Measurements from ENCODE around the gene ADAMTS15. TPM values are rescaled to one million over a fixed set of nuclear protein-coding genes. Genes with fewer than 3 reads are reported as not detected.
A peak's percentile ranks its signal among the peaks of the same experiment; 100 is the strongest.

ADAMTS15 gene
- total and polyA plus RNA-seq, 2 of the 4 experiments (the other 2 are of a cell fraction) = 3.0 to 5.0 TPM

- dilution Hi-C loops (cut with HindIII; ENCODE audit: low sequenced_read_pairs, unreplicated experiment) (loop anchor here (25.0 kb wide), 1 partner anchor 413 kb away; no protein-coding TSS in a partner anchor), in situ Hi-C loops (cut with MboI; ENCODE audit: low sequenced_read_pairs) (loop anchor here (10.0 kb wide), 1 partner anchor 385 kb away; no protein-coding TSS in a partner anchor), intact Hi-C loops (cut with micrococcal nuclease) (no loop called here)
- Histone ChIP-seq H3K56ac (ENCODE audit: extremely low read depth, insufficient read depth, low read length) (no peak overlapping the region), H3K9ac (ENCODE audit: low read depth, low read length) (peak overlapping the region; percentile 68), H3K36me3 (ENCODE audit: control insufficient read depth, insufficient read depth, low read length) (peaks cover 24% of the 10 kb centered on the region; the same call in 1 of the 2 replicates), H4K5ac (ENCODE audit: low read depth, low read length) (no peak overlapping the region), H3K4me3 (ENCODE audit: insufficient read depth, low read depth, low read length) (peak overlapping the region; percentile 81), H4K20me1 (ENCODE audit: insufficient read depth, low read length) (peaks cover 5% of the 10 kb centered on the region), H2BK15ac (ENCODE audit: low read depth, low read length) (peak overlapping the region; percentile 19; the same call in 1 of the 3 replicates), H4K8ac (ENCODE audit: low read depth in 2 of 2, low read length in 2 of 2) (peak overlapping the region in 1 of 2 experiments; percentile 19; a peak in 2 of 4 replicates), H2AFZ (replicated peaks; ENCODE audit: low read length, poor library complexity) (peak overlapping the region; percentile 95), H4K91ac (ENCODE audit: insufficient read depth, low read depth, low read length) (peak overlapping the region; percentile 58), H3K4ac (ENCODE audit: low read depth, low read length) (peak overlapping the region; percentile 54; the same call in 1 of the 2 replicates), H2BK5ac (ENCODE audit: low read depth, low read length, poor library complexity, severe bottlenecking) (no peak overlapping the region), H2AK9ac (replicated peaks; ENCODE audit: low read depth, low read length, poor library complexity) (peak overlapping the region; percentile 62), H3K9me1 (ENCODE audit: insufficient read depth, low read length) (peaks cover 10% of the 10 kb centered on the region), H3K14ac (replicated peaks; ENCODE audit: low read depth, low read length) (peak overlapping the region; percentile 31; the same call in 1 of the 2 replicates), H2BK120ac (ENCODE audit: low read depth, low read length) (peak overlapping the region; percentile 35), H3K27ac (ENCODE audit: insufficient read depth, low read length) (peak overlapping the region; percentile 26), H3K18ac (ENCODE audit: low read depth, low read length) (peak overlapping the region; percentile 27; the same call in 1 of the 2 replicates), H3K9me3 (ENCODE audit: control insufficient read depth, insufficient read depth, low read length) (no peaks in the 10 kb centered on the region), H3K4me1 (ENCODE audit: control insufficient read depth, insufficient read depth, low read length) (peaks cover 11% of the 10 kb centered on the region), H2AK5ac (ENCODE audit: low read depth, low read length) (peak overlapping the region; percentile 42), H2BK20ac (ENCODE audit: low read depth, low read length) (no peak overlapping the region), H3K23ac (ENCODE audit: low read depth, low read length) (peak overlapping the region; percentile 86), H3K79me1 (ENCODE audit: low read depth in 1 of 2, low read length in 2 of 2) (peaks cover 2 to 5% of the 10 kb centered on the region in 2 experiments; a peak in 2 of 4 replicates), H3K27me3 (ENCODE audit: control insufficient read depth, insufficient read depth, low read length) (0 out of 2 replicates have a peak, but pooled peaks cover 2% of the 10 kb centered on the region), H3K4me2 (ENCODE audit: low read depth, low read length) (peak overlapping the region; percentile 95)
- no TSS peak for BruUV-seq (replicated peaks)
- ChIA-PET CTCF (interaction anchor here (0.5 to 1.4 kb wide), 2 partner anchors 128 to 181 kb away, joined by 3 to 6 read pairs; no protein-coding TSS in a partner anchor), POLR2A (ENCODE audit: unreplicated experiment) (no interaction called here)
- TF ChIP-seq RAD21 (IDR thresholded peaks at IDR 0.05; ENCODE audit: low read length) (no peak), CHD1 (IDR thresholded peaks at IDR 0.05; ENCODE audit: low read depth, low read length) (no peak), MAFK (IDR thresholded peaks at IDR 0.05; ENCODE audit: low read depth, low read length) (no peak), MAZ (IDR thresholded peaks at IDR 0.05; ENCODE audit: borderline replicate concordance, low read depth, low read length) (no peak), FOS (IDR thresholded peaks at IDR 0.05; ENCODE audit: low read depth, low read length) (no peak), CEBPB (IDR thresholded peaks at IDR 0.05; ENCODE audit: low read depth, low read length) (no peak)
- ATAC-seq (ENCODE audit: low read depth) (no peak), DNase-seq (no peak)
- 2% methylated on average over 44 of the region's 64 CpGs; no CpG with 5 or more reads in 1 of the 2 experiments for WGBS, 2 experiments (ENCODE audit: extremely low coverage in 2 of 2, insufficient read length in 1 of 2)
Measured at GRCh38 chr11:130449310-130449990, 1.0 kb downstream of the ADAMTS15 start.

Measured in IMR-90 (cell line).